Neuronal stem cell (in vitro differentiated cells): ENCODE results near the gene USP11.

Experiments used
- DNase-seq: peaks from one replicate; pipeline ENCODE4 v3.0.0-alpha.2; 2013; ENCODE audit warnings: low spot score
- H2AFZ ChIP-seq: one replicate; pipeline ENCODE4 v1.6.1; 2013; ENCODE audit warnings: mild to moderate bottlenecking, low read length, inconsistent platforms
- H2AK5ac ChIP-seq: 2 replicates; pipeline ENCODE4 v1.6.1; 2013; ENCODE audit warnings: low read depth, mild to moderate bottlenecking, inconsistent platforms, low read length, moderate library complexity, mixed read lengths
- H2BK120ac ChIP-seq: 2 replicates; pipeline ENCODE4 v1.6.1; 2013; ENCODE audit warnings: low read depth, mild to moderate bottlenecking, inconsistent platforms, low read length, moderate library complexity, mixed read lengths
- H2BK12ac ChIP-seq: one replicate; pipeline ENCODE4 v1.6.1; 2013; ENCODE audit warnings: low read length, inconsistent platforms
- H2BK15ac ChIP-seq: 2 replicates; pipeline ENCODE4 v1.6.1; 2013; ENCODE audit warnings: mild to moderate bottlenecking, low read length, inconsistent platforms, mixed read lengths
- H2BK5ac ChIP-seq: one replicate; pipeline ENCODE4 v1.6.1; 2013; ENCODE audit warnings: inconsistent platforms, mild to moderate bottlenecking, low read length, moderate library complexity
- H3K14ac ChIP-seq: one replicate; pipeline ENCODE4 v1.6.1; 2013; ENCODE audit warnings: low read length, inconsistent platforms
- H3K18ac ChIP-seq: 2 replicates; pipeline ENCODE4 v1.6.1; 2013; ENCODE audit warnings: low read length, inconsistent platforms
- H3K23ac ChIP-seq: 2 replicates; pipeline ENCODE4 v1.6.1; 2013; ENCODE audit warnings: low read depth, mild to moderate bottlenecking, mixed read lengths, low read length, inconsistent platforms; ENCODE audit not compliant: poor library complexity
- H3K27ac ChIP-seq: replicated peaks from 3 replicates; pipeline ENCODE4 v1.5.1; 2013; ENCODE audit warnings: low read length, inconsistent platforms
- H3K27me3 ChIP-seq, 3 experiments: 2 replicates each; pipeline ENCODE4 v1.6.1; 2013; ENCODE audit warnings: low read length in 3 of 3, mild to moderate bottlenecking in 2 of 3, inconsistent platforms in 1 of 3, low read depth in 1 of 3, mixed read lengths in 1 of 3, moderate library complexity in 1 of 3; ENCODE audit not compliant: control insufficient read depth in 3 of 3, insufficient read depth in 3 of 3
- H3K36me3 ChIP-seq, 2 donors: replicated peaks in 1 of 2; 2 replicates each; pipeline ENCODE4 v1.6.1; 2013; ENCODE audit warnings: low read length in 2 of 2; ENCODE audit not compliant: control insufficient read depth in 2 of 2, insufficient read depth in 2 of 2
- H3K4ac ChIP-seq: 2 replicates; pipeline ENCODE4 v1.6.1; 2013; ENCODE audit warnings: inconsistent platforms, mild to moderate bottlenecking, low read length, moderate library complexity
- H3K4me1 ChIP-seq, 2 donors: 1 replicate in 1 of 2; 2 replicates in 1 of 2; pipeline ENCODE4 v1.6.1; 2013; ENCODE audit warnings: low read length in 2 of 2, low read depth in 1 of 2; ENCODE audit not compliant: control insufficient read depth in 2 of 2, insufficient read depth in 1 of 2
- H3K4me2 ChIP-seq: one replicate; pipeline ENCODE4 v1.6.1; 2013; ENCODE audit warnings: mild to moderate bottlenecking, low read length, inconsistent platforms; ENCODE audit not compliant: insufficient read depth, poor library complexity, severe bottlenecking
- H3K4me3 ChIP-seq, 2 donors: 2 replicates each; pipeline ENCODE4 v1.5.1; 2013; ENCODE audit warnings: low read length in 2 of 2, mild to moderate bottlenecking in 2 of 2, inconsistent platforms in 1 of 2, moderate library complexity in 1 of 2
- H3K79me1 ChIP-seq: one replicate; pipeline ENCODE4 v1.6.1; 2013; ENCODE audit warnings: low read depth, mild to moderate bottlenecking, inconsistent platforms, low read length, moderate library complexity
- H3K9ac ChIP-seq: one replicate; pipeline ENCODE4 v1.6.1; 2013; ENCODE audit warnings: mild to moderate bottlenecking, low read depth, low read length, inconsistent platforms; ENCODE audit not compliant: poor library complexity
- H3K9me3 ChIP-seq, 2 donors: replicated peaks in 1 of 2; 2 replicates each; pipeline versions ENCODE3 to v1.6.1; 2013; ENCODE audit warnings: low read length in 2 of 2, mild to moderate bottlenecking in 2 of 2, inconsistent platforms in 1 of 2, low read depth in 1 of 2, mixed read lengths in 1 of 2, moderate library complexity in 1 of 2; ENCODE audit not compliant: control insufficient read depth in 2 of 2, insufficient read depth in 1 of 2
- H4K8ac ChIP-seq: one replicate; pipeline ENCODE4 v1.6.1; 2013; ENCODE audit warnings: low read depth, mild to moderate bottlenecking, inconsistent platforms, low read length, moderate library complexity
- H4K91ac ChIP-seq: one replicate; pipeline ENCODE4 v1.6.1; 2013; ENCODE audit warnings: low read length, low read depth, mild to moderate bottlenecking, inconsistent platforms; ENCODE audit not compliant: poor library complexity
- WGBS, 2 donors: extraction: QIAGEN DNeasy Blood & Tissue Kit; methylation state at CpG; one replicate each; pipeline ENCODE4 v1.1.7; 2013; ENCODE audit warnings: missing lambda C conversion rate in 2 of 2, mixed read lengths in 1 of 2; ENCODE audit not compliant: insufficient read length in 2 of 2, insufficient replicate concordance in 1 of 2; ENCODE audit errors: extremely low coverage in 2 of 2; 5-methylcytosine and 5-hydroxymethylcytosine counted together

Gene USP11

GRCh38 chrX:47210661-47211425 is 22.0 kb upstream of the USP11 start:
- Histone ChIP-seq H3K27ac (no peak overlapping the region), H3K4me1 (no peaks in the 10 kb centered on the region), H3K18ac (no peak overlapping the region), H2BK5ac (no peak overlapping the region), H2BK120ac (no peak overlapping the region), H2AFZ (no peak overlapping the region), H4K8ac (no peak overlapping the region), H3K4ac (no peak overlapping the region), H2BK12ac (no peak overlapping the region), H3K9me3 (no peaks in the 10 kb centered on the region), H3K79me1 (peaks cover 3% of the 10 kb centered on the region), H3K23ac (no peak overlapping the region), H3K4me3 (no peak overlapping the region), H2BK15ac (no peak overlapping the region), H3K14ac (no peak overlapping the region), H2AK5ac (no peak overlapping the region), H4K91ac (no peak overlapping the region), H3K36me3 (peaks cover 72 to 99% of the 10 kb centered on the region in 2 donors), H3K27me3 (peaks cover 0 to 4% (median 0%) of the 10 kb centered on the region in 3 experiments), H3K9ac (no peak overlapping the region), H3K4me2 (no peak overlapping the region)
- DNase-seq = no peak
- WGBS, 2 donors = no CpG with 5 or more reads among the region's 15 CpGs

- Histone ChIP-seq H3K27ac (no peak overlapping the region), H2AFZ (no peak overlapping the region), H2BK5ac (no peak overlapping the region), H2BK12ac (no peak overlapping the region), H3K9ac (no peak overlapping the region), H3K9me3 (no peaks in the 10 kb centered on the region), H3K4ac (no peak overlapping the region), H2BK120ac (no peak overlapping the region), H3K14ac (no peak overlapping the region), H3K79me1 (peaks cover 3% of the 10 kb centered on the region), H3K23ac (no peak overlapping the region), H4K91ac (no peak overlapping the region), H2BK15ac (no peak overlapping the region), H3K36me3 (peaks cover 67 to 93% of the 10 kb centered on the region in 2 donors), H4K8ac (no peak overlapping the region), H2AK5ac (no peak overlapping the region), H3K27me3 (peaks cover 0 to 4% (median 0%) of the 10 kb centered on the region in 3 experiments), H3K4me1 (peaks cover 5 to 6% of the 10 kb centered on the region in 2 donors), H3K4me2 (no peak overlapping the region), H3K18ac (no peak overlapping the region), H3K4me3 (no peak overlapping the region)
- WGBS, 2 donors = no CpG with 5 or more reads among the region's 12 CpGs
- no peak for DNase-seq
These were observed 20.2 kb upstream of the USP11 start for GRCh38 chrX:47212381-47213293.

GRCh38 chrX:47214435-47215077 is 18.3 kb upstream of the USP11 start:
- Histone ChIP-seq H3K4me3 (no peak overlapping the region), H3K4me2 (no peak overlapping the region), H3K36me3 (peaks cover 54 to 75% of the 10 kb centered on the region in 2 donors), H3K27ac (no peak overlapping the region), H2BK120ac (no peak overlapping the region), H3K27me3 (peaks cover 0 to 4% (median 0%) of the 10 kb centered on the region in 3 experiments), H2BK15ac (no peak overlapping the region), H3K23ac (no peak overlapping the region), H2BK5ac (no peak overlapping the region), H2AFZ (no peak overlapping the region), H3K4ac (no peak overlapping the region), H3K9me3 (no peaks in the 10 kb centered on the region), H3K4me1 (peaks cover 7 to 8% of the 10 kb centered on the region in 2 donors), H3K14ac (no peak overlapping the region), H3K79me1 (peaks cover 3% of the 10 kb centered on the region), H3K18ac (no peak overlapping the region), H2BK12ac (no peak overlapping the region), H4K8ac (no peak overlapping the region), H2AK5ac (no peak overlapping the region), H3K9ac (no peak overlapping the region), H4K91ac (no peak overlapping the region)
- WGBS, 2 donors = no CpG with 5 or more reads among the region's 20 CpGs
- DNase-seq = no peak
